KOPT-K1 (cell line): Measurements from ENCODE around the gene RPGR.

Source experiments
- H3K27ac ChIP-seq: fragments of 200-600 bp; sonication (generic); 2 replicates; pipeline ENCODE4 v1.5.1; 2016; ENCODE audit warnings: antibody characterized with exemption, mild to moderate bottlenecking, low read depth, low read length; ENCODE audit not compliant: poor library complexity, severe bottlenecking
- H3K36me3 ChIP-seq: fragments of 200-600 bp; sonication (generic); 2 replicates; pipeline ENCODE4 v1.5.1; 2017; ENCODE audit warnings: antibody characterized with exemption, mild to moderate bottlenecking, low read length, moderate library complexity; ENCODE audit not compliant: insufficient read depth
- H3K9me3 ChIP-seq: fragments of 200-600 bp; sonication (generic); 2 replicates; pipeline ENCODE4 v1.5.1; 2017; ENCODE audit warnings: antibody characterized with exemption, low read length, mild to moderate bottlenecking; ENCODE audit not compliant: insufficient read depth, poor library complexity, severe bottlenecking

Gene RPGR

DNA sequence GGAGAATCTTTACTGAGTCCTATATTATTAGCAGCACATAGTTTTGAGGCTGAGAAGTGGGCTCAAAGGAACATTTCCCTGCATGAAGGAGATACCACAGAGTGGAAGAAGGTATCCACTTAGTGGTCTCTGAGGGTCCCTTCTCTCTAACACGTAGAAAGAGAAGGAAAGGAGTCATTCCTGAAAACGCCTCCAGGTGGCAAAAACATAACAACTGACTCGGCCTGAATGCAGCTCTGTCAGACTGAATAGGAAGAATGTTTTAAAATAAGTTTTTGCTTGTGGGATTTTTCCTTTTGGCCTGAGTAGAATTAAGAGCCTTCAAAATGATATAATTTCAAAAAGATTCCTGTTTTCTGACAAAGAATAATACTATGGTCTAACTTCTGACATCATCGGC lies 23.3 kb downstream of the RPGR start:
- no peak overlapping the region for H3K27ac ChIP-seq
- no peaks in the 10 kb centered on the region for H3K36me3 ChIP-seq
- H3K9me3 ChIP-seq: no peaks in the 10 kb centered on the region

DNA sequence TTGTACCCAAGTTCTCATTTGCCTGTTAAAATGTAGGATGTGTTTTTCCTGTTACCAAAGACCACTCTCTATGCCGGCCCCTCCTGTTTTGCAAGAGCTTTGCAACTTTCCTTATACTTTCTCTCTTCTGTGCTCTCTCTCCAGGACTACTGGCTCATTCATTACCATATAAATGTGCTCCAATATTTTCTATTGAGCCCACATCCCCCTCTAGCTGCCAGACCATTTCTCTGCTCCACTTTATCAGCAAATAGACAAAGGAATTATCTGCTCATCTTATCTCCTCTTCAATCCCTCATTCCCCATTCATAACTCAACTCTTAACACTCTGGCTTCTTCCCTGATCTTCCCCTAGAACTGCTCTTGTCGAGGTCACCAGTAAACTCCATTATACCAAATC lies 33.6 kb downstream of the RPGR start:
- H3K27ac ChIP-seq: no peak overlapping the region
- no peaks in the 10 kb centered on the region for H3K9me3 ChIP-seq
- peaks cover 5% of the 10 kb centered on the region; the same call in 1 of the 2 replicates for H3K36me3 ChIP-seq

DNA sequence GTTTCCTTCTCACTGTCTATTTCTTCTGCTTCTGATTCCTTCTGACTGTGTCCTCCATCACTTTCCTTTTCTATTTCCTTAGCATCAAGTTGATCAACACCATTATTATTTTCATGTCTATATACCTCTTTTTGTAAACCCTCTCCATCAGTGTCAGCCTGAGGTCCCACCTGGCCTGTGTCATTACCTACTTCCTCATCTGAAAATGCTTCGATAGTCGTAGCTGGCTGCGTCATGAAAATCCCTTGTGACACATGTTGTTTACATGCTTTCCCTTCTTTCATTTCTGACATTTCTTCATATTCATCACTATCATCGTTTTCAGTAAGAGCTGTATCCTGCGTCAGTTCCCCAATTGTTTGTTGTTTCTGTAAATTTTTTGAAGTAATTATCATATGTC lies 39.6 kb downstream of the RPGR start:
- no peak overlapping the region for H3K27ac ChIP-seq
- H3K9me3 ChIP-seq: no peaks in the 10 kb centered on the region
- H3K36me3 ChIP-seq: no peaks in the 10 kb centered on the region; the same call in 1 of the 2 replicates

DNA sequence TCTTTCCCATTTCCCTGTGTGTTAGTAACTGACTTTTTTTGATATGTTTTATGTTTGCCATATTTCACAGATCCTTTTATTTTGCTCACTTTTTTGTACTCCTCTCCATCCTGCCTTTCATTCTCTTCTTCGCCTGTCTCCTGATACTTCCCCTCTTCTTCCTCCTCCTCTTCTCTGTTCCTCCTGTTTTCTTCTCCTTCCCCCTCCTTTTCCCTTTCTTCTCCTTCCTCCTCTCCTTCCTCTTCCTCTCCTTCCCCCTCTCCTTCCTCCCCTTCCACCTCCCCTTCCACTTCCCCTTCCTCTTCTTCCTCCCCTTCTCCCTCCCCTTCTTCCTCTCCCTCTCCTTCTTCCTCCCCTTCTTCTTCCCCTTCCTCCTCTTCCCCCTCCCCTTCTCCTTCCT lies 41.7 kb downstream of the RPGR start:
- Histone ChIP-seq H3K36me3 (no peaks in the 10 kb centered on the region; the same call in 1 of the 2 replicates), H3K27ac (no peak overlapping the region), H3K9me3 (no peaks in the 10 kb centered on the region)

DNA sequence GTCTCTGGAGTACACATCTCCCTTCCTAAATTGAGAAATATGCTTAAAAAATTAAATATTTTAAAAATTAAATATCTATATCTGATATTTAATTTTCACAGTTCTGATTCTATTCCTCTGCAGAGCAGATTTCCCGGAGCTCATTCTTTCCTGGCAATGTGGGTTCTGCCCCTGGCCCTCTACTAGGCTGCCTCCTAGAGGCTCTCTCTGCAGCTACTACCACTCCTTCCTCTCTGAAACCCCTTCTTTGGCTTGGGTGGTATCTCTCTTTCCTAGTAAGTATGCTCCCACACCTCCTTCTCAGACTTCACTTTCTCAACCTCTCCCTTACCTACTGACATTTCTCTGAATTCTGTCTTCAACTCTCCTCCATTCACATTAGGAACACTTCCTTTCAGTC lies 45.3 kb downstream of the RPGR start:
- no peaks in the 10 kb centered on the region for H3K36me3 ChIP-seq
- no peak overlapping the region for H3K27ac ChIP-seq
- no peaks in the 10 kb centered on the region for H3K9me3 ChIP-seq

DNA sequence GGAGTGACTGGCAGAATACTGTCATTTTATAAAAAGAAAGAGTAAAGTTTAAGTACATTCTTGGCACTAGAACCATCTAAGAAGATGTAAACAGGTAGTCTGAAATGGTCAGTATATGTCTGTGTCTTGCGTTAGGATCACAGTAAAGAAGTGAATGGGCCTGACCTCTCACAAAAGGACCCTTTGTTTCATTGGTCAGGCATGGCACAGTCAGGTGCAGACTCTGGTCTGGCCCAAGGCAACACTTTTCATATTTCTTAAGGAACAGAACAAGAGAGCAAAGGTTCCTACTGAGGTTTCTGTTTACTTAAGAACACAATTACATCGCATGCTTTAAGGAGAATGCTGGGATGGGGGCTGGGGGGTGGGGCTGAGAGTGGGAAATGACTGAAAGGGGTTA lies 48.1 kb downstream of the RPGR start:
- Histone ChIP-seq H3K27ac (no peak overlapping the region), H3K36me3 (no peaks in the 10 kb centered on the region)

DNA sequence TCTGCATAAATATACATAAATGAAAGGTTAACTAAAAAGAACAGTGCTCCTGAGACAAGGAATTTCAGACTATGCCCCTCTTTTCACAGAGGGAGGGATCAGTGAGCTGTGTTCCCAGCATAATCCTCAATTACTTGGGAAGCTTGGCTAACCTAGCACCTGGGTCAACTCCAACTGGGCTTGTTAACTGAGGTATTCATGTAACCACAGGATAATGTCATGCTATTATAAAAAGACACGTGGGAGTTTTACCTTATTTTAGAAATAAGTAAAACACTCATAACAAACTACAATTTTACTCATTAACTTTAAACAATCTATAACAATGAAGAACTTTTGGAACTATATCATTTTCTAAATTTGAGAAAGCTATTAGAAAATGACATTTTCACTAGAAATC lies 48.6 kb downstream of the RPGR start:
- H3K36me3 ChIP-seq: no peaks in the 10 kb centered on the region

More for the DNA sequence above, 48.1 kb downstream of the RPGR start:
- no peaks in the 10 kb centered on the region for H3K9me3 ChIP-seq

DNA sequence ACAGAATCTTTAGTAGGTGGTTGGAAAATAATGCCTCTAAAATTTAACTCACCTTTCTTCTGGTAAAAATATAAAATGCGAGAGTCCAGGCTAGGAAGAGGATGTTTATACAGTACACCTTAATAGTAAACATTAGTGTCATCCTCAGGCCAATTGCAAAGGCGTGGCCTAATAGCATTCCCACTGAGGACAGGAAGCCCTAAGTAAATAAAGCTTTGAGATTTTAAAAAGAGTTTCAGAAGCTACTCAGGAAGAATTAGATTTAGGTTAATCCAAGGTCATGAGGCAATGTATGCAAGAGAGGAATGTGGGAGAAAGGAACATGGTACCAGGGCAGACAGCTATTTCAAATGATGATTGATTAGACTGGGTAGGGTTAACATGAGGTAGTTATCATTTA lies 49.5 kb downstream of the RPGR start:
- no peaks in the 10 kb centered on the region for H3K9me3 ChIP-seq
- H3K36me3 ChIP-seq: no peaks in the 10 kb centered on the region
- H3K27ac ChIP-seq: no peak overlapping the region

More for the DNA sequence above, 48.6 kb downstream of the RPGR start:
- Histone ChIP-seq H3K27ac (no peak overlapping the region), H3K9me3 (no peaks in the 10 kb centered on the region)

DNA sequence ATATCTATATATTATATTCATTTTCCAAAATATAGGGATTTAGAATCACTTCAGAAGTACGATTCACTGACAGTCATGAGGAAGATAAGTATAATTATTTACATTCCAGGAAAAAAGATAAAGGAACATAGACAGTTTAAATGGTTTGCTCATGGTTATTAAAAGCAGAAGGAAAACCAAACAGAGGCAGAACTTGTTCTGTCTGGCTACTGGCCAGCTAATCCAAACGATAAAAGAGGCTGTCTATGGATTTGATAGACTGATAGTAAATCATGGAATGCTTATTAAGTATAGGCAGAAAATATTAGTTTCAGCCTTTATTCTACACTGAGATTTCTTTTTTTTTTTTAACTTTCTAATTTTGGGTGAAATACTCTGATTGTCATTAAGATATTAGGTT lies 50.2 kb downstream of the RPGR start:
- no peaks in the 10 kb centered on the region for H3K36me3 ChIP-seq
- no peaks in the 10 kb centered on the region for H3K9me3 ChIP-seq
- H3K27ac ChIP-seq: no peak overlapping the region

DNA sequence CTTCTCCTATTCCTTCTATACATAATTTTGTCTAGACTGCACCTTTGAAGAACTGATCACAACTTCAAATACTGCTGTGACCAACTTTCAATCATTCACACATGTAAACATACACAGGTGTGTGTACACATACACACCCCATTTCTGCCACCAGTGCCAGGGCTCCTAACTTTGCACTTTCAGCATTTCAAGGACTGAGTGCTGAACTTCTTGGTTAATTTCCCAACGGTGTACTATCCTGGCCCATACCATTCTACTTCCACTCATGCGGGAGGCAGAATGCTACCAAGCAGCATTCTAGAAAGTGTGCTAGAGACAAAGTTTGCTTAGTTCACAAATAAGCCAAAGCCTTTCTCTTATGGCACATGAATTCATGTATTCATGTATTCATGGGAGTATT lies 51.2 kb downstream of the RPGR start:
- no peaks in the 10 kb centered on the region for H3K9me3 ChIP-seq
- H3K27ac ChIP-seq: no peak overlapping the region
- H3K36me3 ChIP-seq: no peaks in the 10 kb centered on the region

DNA sequence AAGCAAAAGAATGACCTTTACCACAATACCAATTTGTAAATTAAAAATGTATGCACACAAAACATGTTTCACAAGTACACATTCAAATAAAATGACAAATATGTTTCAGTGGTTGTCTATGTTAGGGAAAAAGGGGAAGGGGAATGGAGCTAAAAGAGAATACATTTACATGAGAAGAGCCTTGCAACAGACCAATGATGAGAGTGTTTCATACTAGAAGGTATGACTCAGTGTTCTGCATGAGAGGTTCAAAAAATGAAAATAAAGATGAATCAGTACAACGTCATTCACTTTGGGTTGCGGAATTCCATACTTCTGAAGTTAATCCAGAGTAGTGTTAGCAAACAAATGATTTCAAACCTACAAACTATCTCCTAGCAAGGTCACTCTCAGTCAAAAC lies 51.7 kb downstream of the RPGR start:
- no peaks in the 10 kb centered on the region for H3K36me3 ChIP-seq
- H3K27ac ChIP-seq: no peak overlapping the region
- no peaks in the 10 kb centered on the region for H3K9me3 ChIP-seq

DNA sequence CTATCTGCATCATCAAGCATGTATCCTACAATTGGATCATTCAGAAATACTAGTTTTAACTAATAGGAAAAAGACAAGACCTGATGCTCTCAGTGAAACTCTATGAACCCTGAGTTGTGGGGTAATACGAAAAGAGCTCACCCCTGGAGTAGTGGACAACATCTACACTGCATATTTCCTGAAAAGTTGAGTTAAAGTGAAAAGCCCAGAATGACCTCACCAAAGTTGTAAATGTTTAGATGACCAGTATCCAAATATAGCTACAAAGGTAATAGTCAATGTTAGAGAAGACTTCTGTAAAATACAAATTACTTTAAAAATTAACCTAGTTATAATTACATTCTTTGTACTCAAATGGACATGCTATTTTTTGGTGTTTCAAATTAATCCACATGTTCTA lies 53.9 kb downstream of the RPGR start:
- H3K36me3 ChIP-seq: no peaks in the 10 kb centered on the region

DNA sequence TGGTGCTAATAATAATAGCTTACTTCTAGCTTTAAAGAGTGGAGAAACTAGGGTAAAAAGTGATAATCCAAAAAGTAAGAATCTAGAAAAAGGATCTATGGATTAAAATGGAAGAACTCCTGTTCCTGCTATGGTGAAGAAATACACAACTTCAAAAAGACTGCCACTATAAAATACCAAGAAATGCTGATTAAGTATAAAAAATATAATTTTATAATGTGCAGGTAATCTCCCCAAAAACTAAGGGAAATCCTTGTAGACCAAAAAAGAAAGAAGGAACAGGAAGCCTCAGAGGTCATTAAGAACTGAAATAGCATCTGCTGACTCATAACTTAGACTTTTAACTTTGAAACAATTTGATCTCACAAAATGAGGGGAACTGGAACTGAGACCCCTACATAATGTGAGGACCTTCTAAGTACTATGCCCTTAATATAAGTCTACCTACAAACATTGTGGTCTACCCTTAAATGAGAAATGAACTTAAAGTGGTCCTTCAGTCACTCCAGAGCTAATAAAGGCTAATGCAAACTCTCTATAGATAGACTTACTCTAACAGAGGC lies 56.1 kb downstream of the RPGR start:
- Histone ChIP-seq H3K27ac (no peak overlapping the region), H3K36me3 (no peaks in the 10 kb centered on the region), H3K9me3 (no peaks in the 10 kb centered on the region)

More for the DNA sequence above, 53.9 kb downstream of the RPGR start:
- H3K9me3 ChIP-seq: no peaks in the 10 kb centered on the region
- no peak overlapping the region for H3K27ac ChIP-seq

DNA sequence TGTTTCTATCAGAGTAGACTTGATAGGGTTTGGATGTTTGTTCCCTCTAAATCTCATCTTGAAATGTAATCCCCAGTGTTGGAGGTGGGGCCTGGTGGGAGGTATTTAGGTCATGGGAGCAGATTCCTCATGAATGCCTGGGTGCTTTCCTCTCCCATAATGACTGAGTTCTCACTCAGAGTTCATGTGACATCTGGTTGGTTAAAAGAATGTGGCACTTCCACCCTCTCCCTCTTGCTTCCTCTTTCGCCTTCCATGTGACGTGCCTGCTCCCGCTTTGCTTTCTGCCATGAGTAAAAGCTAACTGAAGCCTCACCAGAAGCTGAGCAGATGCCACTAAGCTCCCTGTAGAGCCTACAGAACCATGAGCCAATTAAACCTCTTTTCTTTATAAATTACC lies 59.3 kb downstream of the RPGR start:
- H3K36me3 ChIP-seq: no peaks in the 10 kb centered on the region
- no peak overlapping the region for H3K27ac ChIP-seq
- H3K9me3 ChIP-seq: no peaks in the 10 kb centered on the region

DNA sequence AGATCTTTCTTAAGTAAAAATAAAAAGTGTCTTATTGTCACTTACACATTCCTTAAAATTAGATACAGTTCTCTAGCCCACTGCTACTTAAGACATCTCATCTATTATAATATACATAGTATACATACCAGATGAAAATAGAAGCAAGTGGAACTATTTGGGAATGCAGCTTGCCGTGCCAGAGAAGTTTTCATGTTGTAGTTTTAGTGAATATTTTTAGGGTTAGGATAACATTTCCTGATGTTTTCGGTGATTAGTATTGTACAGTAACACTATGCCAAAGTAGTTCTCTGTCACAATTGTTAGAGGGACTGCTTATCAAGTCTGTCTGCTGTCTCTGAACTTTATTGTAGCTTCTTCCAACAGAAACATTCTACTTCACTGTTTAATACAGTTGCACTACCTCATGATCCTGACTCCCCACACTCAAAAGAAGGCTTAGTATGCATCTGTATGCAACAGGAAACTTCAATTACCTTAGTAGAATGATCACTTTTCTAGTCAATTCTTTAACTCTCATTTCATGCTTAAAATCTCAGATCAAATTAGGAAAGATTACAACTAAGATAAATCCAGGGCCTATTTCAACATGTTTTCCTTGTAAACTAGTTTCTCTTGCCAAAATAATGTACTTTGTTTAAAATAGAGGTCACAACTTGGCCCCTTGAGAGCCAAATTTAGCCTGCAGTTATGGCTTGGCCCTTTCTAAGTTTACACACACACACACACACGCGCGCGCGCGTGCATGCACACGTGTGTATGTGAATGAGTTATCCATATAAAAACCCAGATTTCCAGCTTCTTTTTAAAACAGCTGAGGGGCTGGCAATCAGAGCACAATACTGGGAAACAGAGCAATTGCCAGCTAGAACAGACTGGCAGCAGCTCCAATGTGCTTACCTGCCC lies 64.3 kb downstream of the RPGR start:
- Histone ChIP-seq H3K9me3 (no peaks in the 10 kb centered on the region), H3K27ac (no peak overlapping the region)

DNA sequence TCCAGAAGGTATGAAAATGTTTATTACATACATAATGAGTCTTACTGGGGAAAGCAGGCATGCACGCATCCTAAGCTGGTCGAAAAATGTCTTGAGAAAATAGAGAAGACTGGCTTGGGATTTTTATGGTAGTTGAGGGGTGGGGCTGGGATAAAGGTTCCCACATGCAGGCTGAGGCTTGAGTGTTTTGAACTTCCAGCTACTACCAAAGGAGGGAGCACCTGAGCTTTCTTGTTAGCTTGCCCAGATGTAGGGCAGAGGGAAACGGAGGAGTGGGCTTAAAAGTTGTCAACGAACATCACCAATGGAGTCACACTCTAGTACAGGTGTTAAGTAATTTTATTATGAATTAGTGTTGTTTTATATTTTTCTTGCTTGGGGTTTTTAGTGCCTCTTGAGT lies 67.1 kb downstream of the RPGR start:
- Histone ChIP-seq H3K36me3 (no peaks in the 10 kb centered on the region), H3K27ac (no peak overlapping the region), H3K9me3 (no peaks in the 10 kb centered on the region)

More for the DNA sequence above, 64.3 kb downstream of the RPGR start:
- no peaks in the 10 kb centered on the region for H3K36me3 ChIP-seq
